HTERT RPE-1 (cell line): Measurements from ENCODE around the gene SARDH.

Experiments
- in situ Hi-C: fragments of 300-500 bp; cut with MboI; formaldehyde crosslinking; loops from 4 replicates; pipeline ENCODE4 v1.14.3; 2020; ENCODE audit warnings: low sequenced_read_pairs

SARDH gene

GRCh38 chr9:133734590-133735414, 3.4 kb downstream of the SARDH start:
- in situ Hi-C loops, result no loop called here

DNA sequence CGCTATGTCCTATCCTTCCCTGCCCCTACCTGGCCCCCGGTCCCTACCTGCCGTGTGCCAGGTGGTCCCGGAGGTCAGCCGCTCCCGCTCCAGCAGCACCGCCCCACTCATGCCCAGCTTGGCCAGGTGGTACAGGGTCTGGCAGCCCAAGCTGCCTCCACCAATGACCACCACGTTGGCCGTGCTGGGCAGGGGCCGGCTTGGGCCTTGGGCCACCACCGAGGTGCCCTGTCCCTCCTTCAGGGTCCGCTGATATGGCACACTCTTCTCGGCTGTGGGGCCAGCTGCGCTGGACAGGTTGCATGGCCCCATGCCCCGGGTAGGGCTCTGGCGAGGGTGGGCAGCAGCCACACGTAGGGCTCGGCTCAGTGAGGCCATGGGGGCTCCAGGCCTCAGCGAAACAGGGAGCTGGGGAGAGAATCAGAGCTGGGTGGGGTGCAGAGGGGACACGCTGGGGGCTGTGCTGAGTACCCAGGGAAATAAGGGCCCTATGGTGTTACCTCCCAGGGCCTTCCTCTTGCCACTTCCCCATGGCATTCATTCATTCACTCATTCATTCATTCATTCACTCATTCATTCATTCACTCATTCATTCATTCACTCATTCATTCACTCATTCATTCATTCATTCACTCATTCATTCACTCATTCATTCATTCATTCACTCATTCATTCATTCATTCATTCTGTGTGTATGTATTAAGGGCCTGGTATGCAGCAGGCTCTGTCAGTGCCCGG, 4.2 kb downstream of the SARDH start:
- in situ Hi-C loops, result no loop called here

DNA sequence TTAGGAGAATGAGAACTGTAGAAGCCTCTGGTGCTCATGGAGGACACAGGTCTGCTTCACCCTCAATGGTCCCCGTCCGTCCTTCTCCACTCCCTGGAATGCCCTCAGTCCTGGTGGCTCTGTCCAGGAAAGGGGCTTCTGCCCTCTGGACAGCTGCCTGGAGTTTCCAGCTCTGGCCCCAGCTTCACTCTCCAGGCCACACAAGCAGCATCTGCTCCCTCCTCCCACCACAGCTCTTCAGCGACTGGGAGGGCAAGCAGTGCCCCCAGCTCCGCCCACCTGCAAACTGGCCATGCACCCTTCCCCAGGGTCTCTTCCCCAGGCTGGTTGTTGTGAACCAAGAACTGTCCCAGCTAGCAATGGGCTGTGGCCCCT, 4.7 kb downstream of the SARDH start:
- in situ Hi-C loops, result no loop called here

GRCh38 chr9:133732639-133733408, 5.3 kb downstream of the SARDH start:
- in situ Hi-C loops, result no loop called here

- in situ Hi-C loops, result no loop called here
Measured at GRCh38 chr9:133731876-133732638, 6.1 kb downstream of the SARDH start.

DNA sequence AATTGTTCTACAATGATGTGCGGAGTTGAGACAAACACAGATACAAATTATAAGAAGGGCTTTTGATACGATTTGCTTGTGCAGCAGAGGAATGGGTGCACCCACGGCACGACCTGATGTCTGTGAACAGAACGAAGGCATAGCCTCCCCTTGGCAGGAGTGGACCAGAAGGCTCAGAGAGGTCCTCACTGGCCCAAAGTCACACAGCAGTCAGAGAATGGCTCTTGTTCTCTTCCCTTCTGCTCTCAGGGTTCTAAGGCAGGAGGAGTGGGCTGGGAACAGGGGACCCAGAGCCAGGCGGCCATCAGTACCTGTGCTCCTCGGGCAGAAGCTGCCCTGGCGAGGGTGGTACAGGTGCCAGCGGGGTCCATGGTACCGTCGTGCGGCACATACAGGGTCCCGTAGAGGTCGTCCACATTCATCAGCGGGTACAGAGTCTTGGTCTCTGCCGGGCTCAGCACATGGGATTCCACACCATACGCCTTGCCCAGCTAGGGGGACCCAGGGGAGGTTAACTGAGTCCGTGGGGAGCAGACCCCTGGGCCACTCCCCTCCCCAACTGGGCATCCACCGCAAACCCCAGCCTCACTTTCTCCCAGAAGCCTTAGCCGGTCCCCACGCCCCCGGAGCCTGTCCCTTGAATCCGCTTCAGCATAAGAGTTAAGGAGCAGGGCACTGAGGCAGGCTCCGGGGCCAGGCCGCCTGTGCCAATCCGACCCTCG, 7.0 kb downstream of the SARDH start:
- in situ Hi-C loops, result no loop called here

GRCh38 chr9:133729617-133730281, 8.4 kb downstream of the SARDH start:
- in situ Hi-C loops, result no loop called here

GRCh38 chr9:133728856-133729616, 9.1 kb downstream of the SARDH start:
- in situ Hi-C loops, result no loop called here

GRCh38 chr9:133727876-133728441, 10.2 kb downstream of the SARDH start:
- in situ Hi-C loops, result no loop called here

DNA sequence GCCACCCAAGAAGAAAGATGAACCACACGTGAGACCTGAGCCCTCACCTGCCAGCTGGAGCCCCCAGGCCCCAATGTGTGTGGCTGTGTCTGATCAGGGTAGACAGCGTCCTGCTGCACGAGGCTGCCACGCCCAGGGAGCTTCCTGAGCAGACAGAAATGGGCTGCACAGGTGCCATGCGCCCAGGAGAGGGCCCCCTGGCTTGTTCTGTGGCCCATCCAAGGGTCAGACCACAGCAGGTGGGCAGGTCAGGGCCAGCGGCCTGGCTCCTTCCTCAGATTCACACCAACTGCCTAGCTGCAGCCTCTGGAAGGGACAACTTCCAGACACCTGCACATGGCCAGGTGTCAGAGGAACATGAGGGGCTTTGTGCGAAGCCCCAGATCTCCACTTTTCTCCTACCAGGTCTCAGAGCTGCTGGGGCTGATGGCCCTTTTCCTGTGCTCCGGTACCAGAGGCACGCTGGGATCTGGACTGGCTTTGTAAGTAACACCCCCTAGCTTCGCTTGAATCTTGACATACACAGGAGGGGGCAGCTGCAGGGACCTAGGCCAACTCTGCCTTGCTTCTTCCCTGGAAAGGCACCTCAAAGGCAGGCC, 10.8 kb downstream of the SARDH start:
- in situ Hi-C loops, result no loop called here

DNA sequence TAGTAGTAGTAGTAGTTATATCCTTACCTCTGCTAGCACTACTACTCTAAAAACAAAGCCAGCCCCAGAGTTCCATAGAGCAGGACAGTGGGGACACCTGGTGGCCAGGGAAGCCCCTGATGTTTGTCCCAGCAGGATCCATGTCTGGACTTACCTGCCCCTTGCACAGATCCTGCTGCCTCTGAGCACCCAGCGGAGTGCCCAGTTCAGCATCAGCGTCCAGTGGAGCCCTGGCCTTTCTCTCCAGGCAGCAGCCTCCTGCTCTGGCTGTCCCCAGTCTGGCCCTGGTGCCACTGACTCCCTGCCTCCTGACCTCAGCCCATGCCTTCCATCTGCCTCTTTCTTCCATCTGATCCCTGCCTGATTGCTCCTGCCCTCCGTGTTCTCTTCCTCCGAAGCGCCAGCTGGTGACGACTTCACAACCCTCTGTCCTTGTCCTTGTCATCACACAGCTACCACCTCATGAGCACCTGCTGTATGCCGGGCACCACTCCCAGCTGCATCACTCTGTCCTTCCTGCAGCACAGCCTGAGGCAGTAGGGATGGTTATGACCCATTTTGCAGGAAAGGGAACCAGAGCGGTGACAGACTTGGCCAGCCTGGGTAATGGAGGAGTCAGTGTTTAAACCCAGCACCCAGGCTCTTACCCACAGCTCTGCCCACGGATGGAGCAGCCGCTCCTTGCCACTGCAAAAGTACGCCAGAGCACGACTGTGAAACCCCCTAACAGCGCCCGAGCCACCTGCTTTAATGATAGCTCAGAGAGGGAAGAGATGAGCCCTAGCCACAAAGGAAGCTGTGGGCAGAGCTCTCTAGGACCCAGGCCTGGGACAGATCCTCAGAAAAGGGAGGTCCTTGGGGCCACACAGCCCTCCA, 11.5 kb downstream of the SARDH start:
- in situ Hi-C loops, result no loop called here

- in situ Hi-C loops, result no loop called here
Measured at GRCh38 chr9:133725886-133726285, 12.3 kb downstream of the SARDH start.

DNA sequence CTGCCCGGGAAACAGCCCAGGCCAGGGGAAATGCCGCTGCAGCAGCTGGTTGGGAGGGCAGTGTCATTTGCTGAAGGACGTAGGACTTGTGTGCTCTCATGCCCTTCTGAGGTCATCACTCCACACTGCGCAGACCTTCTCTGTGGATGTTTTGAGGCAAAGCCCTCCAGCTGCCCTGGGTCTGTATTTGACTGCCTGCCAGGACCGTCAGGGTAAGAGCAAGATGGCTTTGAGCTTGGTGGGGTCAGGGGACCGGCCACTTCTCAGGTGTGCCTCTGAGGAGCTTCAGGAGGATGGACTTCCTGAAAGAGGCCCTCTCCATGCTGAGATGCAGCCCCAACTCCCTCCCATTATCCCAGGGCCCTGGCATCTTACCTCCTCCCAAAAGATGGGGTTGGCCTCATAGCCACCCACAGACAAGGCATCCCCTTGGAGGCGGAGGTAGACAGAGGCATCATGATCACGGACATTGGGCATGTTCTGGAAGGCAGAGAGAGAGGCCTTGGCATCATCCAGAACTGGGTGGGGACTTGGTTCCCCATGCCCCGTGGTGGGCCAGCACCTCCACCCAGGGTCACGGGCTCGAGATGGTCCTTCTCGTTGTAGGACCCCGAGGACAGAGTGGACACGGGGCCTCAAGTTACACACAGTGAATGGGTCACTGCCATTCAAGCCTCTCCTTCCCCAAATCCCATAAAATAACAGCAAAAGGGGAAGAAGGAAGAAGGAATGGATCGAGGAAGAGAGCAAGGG, 19.4 kb downstream of the SARDH start:
- in situ Hi-C loops, result no loop called here

DNA sequence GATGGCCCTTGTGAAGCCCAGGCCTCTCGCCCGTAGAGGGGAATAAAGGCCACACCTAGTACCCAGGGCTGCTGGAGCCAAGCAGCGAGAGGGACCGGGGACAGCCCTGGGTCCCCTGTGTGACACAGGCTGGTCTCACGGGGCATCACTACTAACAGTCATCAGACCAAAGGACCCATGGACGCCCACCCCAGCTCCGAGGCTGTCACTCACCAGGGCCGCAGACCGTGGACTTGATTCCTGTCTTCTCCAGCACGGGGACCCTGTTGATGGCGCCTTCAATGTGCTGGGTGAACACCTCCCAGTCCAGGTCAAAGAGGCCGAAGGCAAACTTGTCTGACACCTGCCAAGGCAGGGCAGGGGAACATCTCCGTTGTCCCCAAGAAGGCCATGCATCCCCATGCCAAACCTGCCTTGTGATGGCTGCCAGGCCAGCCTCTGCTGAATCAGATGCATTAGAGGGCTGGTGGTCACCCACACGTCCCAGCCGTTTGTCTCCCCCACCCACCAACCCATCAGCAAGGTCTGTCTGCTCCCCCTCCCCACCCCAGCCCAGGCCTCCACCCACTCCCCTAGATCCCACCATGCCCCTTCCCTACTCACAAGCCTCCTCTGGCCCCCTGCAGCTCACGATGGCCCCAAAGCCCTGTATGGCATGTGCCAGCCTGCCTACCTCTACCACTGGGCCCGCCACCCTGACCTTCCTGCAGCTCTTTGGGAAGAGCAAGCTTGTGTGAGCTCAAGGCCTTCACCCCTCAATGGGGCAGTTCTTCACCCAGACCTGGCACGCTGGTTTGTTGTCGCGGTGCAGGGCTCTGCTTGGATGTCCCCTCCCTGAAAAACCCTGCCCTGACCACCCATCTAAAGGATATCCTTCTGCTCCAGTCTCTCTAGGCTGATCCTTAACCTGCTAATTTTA, 20.8 kb downstream of the SARDH start:
- in situ Hi-C loops, result no loop called here

GRCh38 chr9:133716564-133717112, 21.5 kb downstream of the SARDH start:
- in situ Hi-C loops, result no loop called here
